CD14-positive monocyte (primary cell): ENCODE data around the gene AP3B2. TPM values are rescaled to one million over a fixed set of nuclear protein-coding genes. Genes with fewer than 3 reads are reported as not detected.

Experiments used
- DNase-seq, 3 donors: peaks; one replicate each; pipeline ENCODE4 v3.0.0-alpha.2; 2011 to 2022
- H2AFZ ChIP-seq: 2 replicates; pipeline ENCODE4 v1.6.0; 2012; ENCODE audit warnings: mild to moderate bottlenecking, low read depth, low read length, inconsistent platforms; ENCODE audit not compliant: insufficient read depth, poor library complexity, severe bottlenecking
- H3K27ac ChIP-seq, 2 donors: 1 replicate in 1 of 2; 2 replicates in 1 of 2; pipeline ENCODE4 v1.5.1; 2012 to 2013; ENCODE audit warnings: low read length in 2 of 2, control low read depth in 1 of 2, inconsistent platforms in 1 of 2, low read depth in 1 of 2, mild to moderate bottlenecking in 1 of 2
- H3K27me3 ChIP-seq, 2 donors: one replicate each; pipeline versions ENCODE4 v1.6.0 to v1.6.1; 2011 to 2013; ENCODE audit warnings: low read length in 2 of 2; ENCODE audit not compliant: control insufficient read depth in 2 of 2, insufficient read depth in 2 of 2
- H3K36me3 ChIP-seq, 2 donors: replicated peaks in 1 of 2; 1 replicate in 1 of 2; 2 replicates in 1 of 2; pipeline versions ENCODE4 v1.5.1 to v1.6.1; 2012 to 2013; ENCODE audit warnings: low read length in 2 of 2, control low read depth in 1 of 2, inconsistent platforms in 1 of 2, mild to moderate bottlenecking in 1 of 2; ENCODE audit not compliant: insufficient read depth in 2 of 2, control insufficient read depth in 1 of 2
- H3K4me1 ChIP-seq, 2 donors: 1 replicate in 1 of 2; 2 replicates in 1 of 2; pipeline versions ENCODE4 v1.5.1 to v1.6.1; 2012 to 2013; ENCODE audit warnings: low read length in 2 of 2, control low read depth in 1 of 2, inconsistent platforms in 1 of 2, mild to moderate bottlenecking in 1 of 2, moderate library complexity in 1 of 2; ENCODE audit not compliant: insufficient read depth in 2 of 2, control insufficient read depth in 1 of 2
- H3K4me2 ChIP-seq: replicated peaks from 2 replicates; pipeline ENCODE3; 2012; ENCODE audit warnings: low read length, moderate library complexity, mild to moderate bottlenecking; ENCODE audit not compliant: poor library complexity, severe bottlenecking; ENCODE audit errors: extremely low read depth
- H3K4me3 ChIP-seq, 3 experiments: fragments of 200-600 bp in 1 of 3; sonication (generic) in 1 of 3; replicated peaks in 1 of 3; 1 replicate in 2 of 3; 2 replicates in 1 of 3; pipeline ENCODE4 v1.5.1; 2011 to 2013; ENCODE audit warnings: low read length in 3 of 3, mild to moderate bottlenecking in 3 of 3, control low read depth in 2 of 3, low read depth in 2 of 3, inconsistent platforms in 1 of 3, moderate library complexity in 1 of 3
- H3K79me2 ChIP-seq: 2 replicates; pipeline ENCODE4 v1.6.0; 2012; ENCODE audit warnings: mild to moderate bottlenecking, control low read depth, inconsistent platforms, low read length, moderate library complexity; ENCODE audit not compliant: insufficient read depth
- H3K9ac ChIP-seq: 2 replicates; pipeline ENCODE4 v1.6.0; 2017; ENCODE audit warnings: low read length, mild to moderate bottlenecking; ENCODE audit not compliant: insufficient read depth, poor library complexity, severe bottlenecking
- H3K9me3 ChIP-seq, 2 donors: replicated peaks in 1 of 2; 1 replicate in 1 of 2; 2 replicates in 1 of 2; pipeline versions ENCODE4 v1.5.1 to v1.6.1; 2012 to 2013; ENCODE audit warnings: low read length in 2 of 2, control low read depth in 1 of 2; ENCODE audit not compliant: control insufficient read depth in 1 of 2, insufficient read depth in 1 of 2
- H4K20me1 ChIP-seq: 2 replicates; pipeline ENCODE4 v1.6.0; 2012; ENCODE audit warnings: mild to moderate bottlenecking, low read length, control low read depth, moderate library complexity; ENCODE audit not compliant: insufficient read depth
- H3K27ac Mint-ChIP-seq, 7 donors: one replicate each; pipeline ENCODE4 v1.8.0; 2020; ENCODE audit warnings: mild to moderate bottlenecking in 7 of 7, mixed read lengths in 7 of 7, moderate library complexity in 6 of 7, inconsistent platforms in 2 of 7
- H3K27me3 Mint-ChIP-seq, 3 donors: one replicate each; pipeline ENCODE4 v1.8.0; 2021 to 2022; ENCODE audit warnings: low read depth in 3 of 3, mild to moderate bottlenecking in 3 of 3, mixed read lengths in 3 of 3, moderate library complexity in 3 of 3, inconsistent platforms in 1 of 3
- H3K36me3 Mint-ChIP-seq, 2 donors: one replicate each; pipeline ENCODE4 v1.8.0; 2020; ENCODE audit warnings: mixed read lengths in 2 of 2, inconsistent platforms in 1 of 2, mild to moderate bottlenecking in 1 of 2
- H3K4me1 Mint-ChIP-seq: one replicate; pipeline ENCODE4 v1.8.0; 2020; ENCODE audit warnings: mild to moderate bottlenecking, mixed read lengths
- H3K4me3 Mint-ChIP-seq, 2 donors: one replicate each; pipeline ENCODE4 v1.8.0; 2020; ENCODE audit warnings: mild to moderate bottlenecking in 2 of 2, mixed read lengths in 2 of 2, moderate library complexity in 1 of 2
- H3K9me3 Mint-ChIP-seq, 7 donors: one replicate each; pipeline ENCODE4 v1.8.0; 2020 to 2022; ENCODE audit warnings: mixed read lengths in 7 of 7, mild to moderate bottlenecking in 6 of 7, moderate library complexity in 6 of 7, inconsistent platforms in 2 of 7
- WGBS: methylation state at CpG from one replicate; pipeline ENCODE4 v1.1.5; 2013; ENCODE audit warnings: missing lambda C conversion rate; ENCODE audit not compliant: insufficient coverage; 5-methylcytosine and 5-hydroxymethylcytosine counted together
- intact Hi-C, 2 donors: fragments of 100-400 bp; cut with micrococcal nuclease; formaldehyde crosslinking; loops; one replicate each; pipeline versions ENCODE4 v1.15.0 to v1.15.1; 2023
- polyA plus RNA-seq, 3 donors: library from polyadenylated mRNA; depleted of rRNA in 1 of 3; unstranded in 2 of 3; stranded (reverse) in 1 of 3; fragments of 300-500 nt in 2 of 3; fragments of >200 nt in 1 of 3; fragmentation: Illumina TruSeq in 2 of 3; gene quantifications; 1 replicate in 2 of 3; 2 replicates in 1 of 3; pipeline ENCODE4 v1.2.3, GENCODE V29; 2012 to 2021
- TF ChIP-seq, protein P1 (sequence below): fragments of 200-600 bp; IDR thresholded peaks from one replicate; pipeline ENCODE4 v1.8.0; 2022; ENCODE audit warnings: antibody characterized with exemption, mild to moderate bottlenecking

AP3B2 gene
- polyA plus RNA-seq, 3 donors = 0.85 to 0.95 TPM; not detected in 1

DNA sequence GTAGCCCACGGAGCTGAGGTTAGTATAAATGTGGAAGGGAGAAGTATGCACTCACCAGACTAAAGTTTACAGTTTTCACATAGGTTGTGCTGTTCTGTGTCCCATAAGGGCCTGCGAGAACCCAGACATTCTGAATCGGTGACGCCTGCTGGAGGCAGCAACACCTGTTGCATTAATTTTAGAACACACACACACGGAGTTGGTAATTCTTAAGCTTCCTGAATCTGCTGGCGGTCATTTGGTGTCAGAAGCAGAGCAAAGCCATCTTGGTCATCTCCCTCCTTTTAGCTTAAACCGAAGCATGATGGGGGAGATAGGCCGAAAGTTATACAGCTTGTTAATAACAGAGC lies 41.1 kb upstream of the AP3B2 start:
- H3K79me2 ChIP-seq = peaks cover 42% of the 10 kb centered on the region
- H3K4me3 Mint-ChIP-seq = peak overlapping the region; percentile 99 to 100
- intact Hi-C loops = loop anchor here in 1 of 2 donors (5.0 kb wide), 2 partner anchors 61 to 209 kb away; partner anchors contain the start of gene RPS17
- H3K27ac ChIP-seq = peak overlapping the region; percentile 46 to 87
- DNase-seq = peak in 1 of 3 donors; percentile 11
- H3K27ac Mint-ChIP-seq = peak overlapping the region; percentile 93 to 98 (median 97)
- no peaks in the 10 kb centered on the region for H3K27me3 ChIP-seq
- H4K20me1 ChIP-seq = peaks cover 20% of the 10 kb centered on the region
- H3K9me3 ChIP-seq = no peaks in the 10 kb centered on the region
- H2AFZ ChIP-seq = peak overlapping the region; percentile 89
- H3K4me2 ChIP-seq = peak overlapping the region; percentile 95
- H3K4me1 ChIP-seq = peaks cover 24 to 28% of the 10 kb centered on the region in 2 donors
- H3K36me3 Mint-ChIP-seq = peaks cover 32 to 34% of the 10 kb centered on the region in 2 donors
- H3K36me3 ChIP-seq = peaks cover 21 to 36% of the 10 kb centered on the region in 2 donors
- TF ChIP-seq, protein P1, sequence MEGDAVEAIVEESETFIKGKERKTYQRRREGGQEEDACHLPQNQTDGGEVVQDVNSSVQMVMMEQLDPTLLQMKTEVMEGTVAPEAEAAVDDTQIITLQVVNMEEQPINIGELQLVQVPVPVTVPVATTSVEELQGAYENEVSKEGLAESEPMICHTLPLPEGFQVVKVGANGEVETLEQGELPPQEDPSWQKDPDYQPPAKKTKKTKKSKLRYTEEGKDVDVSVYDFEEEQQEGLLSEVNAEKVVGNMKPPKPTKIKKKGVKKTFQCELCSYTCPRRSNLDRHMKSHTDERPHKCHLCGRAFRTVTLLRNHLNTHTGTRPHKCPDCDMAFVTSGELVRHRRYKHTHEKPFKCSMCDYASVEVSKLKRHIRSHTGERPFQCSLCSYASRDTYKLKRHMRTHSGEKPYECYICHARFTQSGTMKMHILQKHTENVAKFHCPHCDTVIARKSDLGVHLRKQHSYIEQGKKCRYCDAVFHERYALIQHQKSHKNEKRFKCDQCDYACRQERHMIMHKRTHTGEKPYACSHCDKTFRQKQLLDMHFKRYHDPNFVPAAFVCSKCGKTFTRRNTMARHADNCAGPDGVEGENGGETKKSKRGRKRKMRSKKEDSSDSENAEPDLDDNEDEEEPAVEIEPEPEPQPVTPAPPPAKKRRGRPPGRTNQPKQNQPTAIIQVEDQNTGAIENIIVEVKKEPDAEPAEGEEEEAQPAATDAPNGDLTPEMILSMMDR = no peak
- peaks cover 0 to 2% (median 1%) of the 10 kb centered on the region in 3 donors for H3K27me3 Mint-ChIP-seq
- no peaks in the 10 kb centered on the region for H3K9me3 Mint-ChIP-seq
- 21% methylated on average over 2 of the region's 8 CpGs for WGBS
- peak overlapping the region; percentile 56 to 94 (median 89) for H3K4me3 ChIP-seq
- H3K4me1 Mint-ChIP-seq = peaks cover 31% of the 10 kb centered on the region
- H3K9ac ChIP-seq = peak overlapping the region; percentile 71

DNA sequence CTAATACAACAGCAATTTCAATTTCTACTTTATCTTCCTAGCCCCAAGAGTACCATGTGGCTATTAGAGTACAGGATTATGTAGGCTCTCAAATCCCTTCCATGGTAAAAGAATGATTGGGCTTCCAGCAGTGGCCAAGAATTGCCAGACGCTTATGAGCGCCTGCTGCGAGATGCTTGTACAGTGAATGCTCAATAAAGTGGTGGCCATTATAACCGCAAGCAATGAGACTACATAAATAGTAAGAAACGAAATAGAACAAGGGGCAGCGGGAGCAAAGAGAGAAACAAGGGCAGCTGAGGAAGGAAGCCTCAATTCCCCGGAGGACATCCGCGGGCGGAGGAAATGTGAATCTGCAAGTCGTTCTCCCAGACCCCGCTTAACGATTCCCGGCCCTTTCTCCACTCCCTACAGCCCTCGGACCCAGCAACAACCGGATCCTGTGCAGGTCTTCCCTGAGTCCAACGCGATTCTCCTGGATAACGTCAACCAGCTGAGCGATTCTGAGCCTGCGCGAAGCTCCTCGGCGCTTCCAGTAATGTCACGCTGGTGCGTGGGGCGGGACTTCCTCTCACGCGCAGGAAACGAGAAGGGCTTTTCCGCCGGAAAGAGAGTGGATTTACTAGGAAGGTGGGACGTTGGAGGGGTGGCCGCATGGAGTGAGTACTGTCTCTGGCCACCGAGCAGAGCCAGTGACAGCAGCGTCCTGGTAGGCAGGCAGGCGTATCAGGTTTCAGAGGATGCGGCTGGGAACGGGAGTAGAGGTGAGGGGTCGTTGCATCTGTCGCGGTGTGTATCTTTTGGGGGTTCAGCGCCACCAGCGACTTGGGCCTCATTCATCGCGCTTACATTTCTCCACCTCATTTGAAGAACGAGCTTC lies 40.5 kb upstream of the AP3B2 start:
- Mint-ChIP-seq H3K27me3 (peaks cover 0 to 2% (median 1%) of the 10 kb centered on the region in 3 donors), H3K36me3 (peaks cover 27 to 28% of the 10 kb centered on the region in 2 donors), H3K27ac (peak overlapping the region; percentile 93 to 98 (median 97)), H3K4me3 (peak overlapping the region; percentile 99 to 100), H3K9me3 (no peaks in the 10 kb centered on the region), H3K4me1 (peaks cover 31% of the 10 kb centered on the region)
- intact Hi-C loops = loop anchor here in 1 of 2 donors (5.0 kb wide), 2 partner anchors 62 to 208 kb away; partner anchors contain the start of gene RPS17
- H3K27me3 ChIP-seq = no peaks in the 10 kb centered on the region
- TF ChIP-seq, protein P1 = no peak
- H3K4me1 ChIP-seq = peaks cover 24 to 28% of the 10 kb centered on the region in 2 donors
- peak overlapping the region; percentile 56 to 94 (median 89) for H3K4me3 ChIP-seq
- H3K9ac ChIP-seq = peak overlapping the region; percentile 71
- DNase-seq = peak; percentile 72 to 84 (median 80)
- H3K9me3 ChIP-seq = no peaks in the 10 kb centered on the region
- peaks cover 42% of the 10 kb centered on the region for H3K79me2 ChIP-seq
- H3K4me2 ChIP-seq = peak overlapping the region; percentile 95
- H3K27ac ChIP-seq = peak overlapping the region; percentile 46 to 87
- H2AFZ ChIP-seq = peak overlapping the region; percentile 89
- peaks cover 15 to 29% of the 10 kb centered on the region in 2 donors for H3K36me3 ChIP-seq
- H4K20me1 ChIP-seq = peaks cover 20% of the 10 kb centered on the region
- WGBS = under 1% methylated on average over 36 of the region's 47 CpGs
